GM18517 (cell line): ENCODE data around the gene SCLT1.
"Not testable (repeated sequence)": the region's sequence is repeated elsewhere in the genome, so short reads cannot be mapped to it uniquely, and the experiment has no call there.

ENCODE experiments used
- ATAC-seq: cut with Tn5 transposase; IDR thresholded peaks from one replicate; pipeline ENCODE4 v1.9.1; 2021; ENCODE audit warnings: mild to moderate bottlenecking, moderate library complexity; ENCODE audit not compliant: unreplicated experiment

SCLT1 gene

DNA sequence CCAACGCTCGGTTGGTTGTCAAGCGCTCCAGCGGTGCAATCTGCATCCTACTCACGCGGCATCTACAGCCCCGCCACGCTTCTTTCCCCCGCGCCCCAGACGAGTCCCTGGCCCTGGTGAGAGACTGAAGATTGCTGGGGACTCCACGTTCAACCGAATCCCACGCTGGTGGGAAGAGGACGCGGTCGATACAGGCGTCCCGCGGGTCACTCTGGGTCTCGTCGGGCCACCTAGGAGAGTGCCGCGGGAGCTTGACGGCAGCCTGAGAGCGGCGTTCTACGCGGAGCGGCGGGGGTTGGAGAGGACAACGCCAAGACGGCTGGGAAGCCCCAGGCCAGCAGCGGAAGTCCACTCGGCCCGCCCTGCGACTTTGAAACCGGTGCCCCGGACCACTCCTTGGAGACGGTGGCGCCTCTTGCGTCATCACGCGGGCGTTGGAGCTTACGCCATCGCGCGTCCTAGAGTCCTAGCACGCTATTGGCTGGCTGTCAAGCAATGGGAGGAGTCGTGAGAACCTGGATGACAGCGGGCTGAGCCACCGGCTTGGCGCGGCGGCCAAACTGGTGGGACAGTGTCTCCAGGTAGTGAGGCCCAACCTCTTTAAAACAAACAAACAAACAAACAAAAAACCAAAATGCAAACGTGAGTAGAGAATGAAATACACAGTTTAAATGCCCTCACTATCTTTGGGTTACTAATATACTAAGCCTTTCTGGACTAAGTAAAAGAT, at the start of gene SCLT1:
SCLT1 (minus strand) TSS at position 349 of the 730 bp plus-strand sequence. CDS start 436 bp downstream, outside the sequence.
- peak; percentile 90 for ATAC-seq

DNA sequence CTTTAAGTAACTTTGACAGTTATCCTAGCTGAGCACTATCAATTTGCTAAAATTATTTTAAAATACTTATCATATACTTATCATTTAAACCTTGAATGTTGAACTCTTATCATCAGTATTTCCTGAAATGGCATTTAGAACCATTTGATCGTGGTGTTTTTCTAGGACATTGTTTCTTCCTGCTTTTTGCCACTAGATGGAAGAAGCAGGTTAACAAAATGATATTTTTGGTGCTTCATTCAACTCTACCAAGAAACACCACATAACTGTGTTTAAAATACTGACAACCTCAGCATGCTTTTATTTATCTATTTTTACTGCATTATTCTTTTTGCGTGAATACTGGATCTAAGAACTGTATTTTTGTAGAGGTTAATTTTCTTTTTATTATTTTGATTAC, 47.2 kb upstream of the SCLT1 start:
- ATAC-seq = no peak

DNA sequence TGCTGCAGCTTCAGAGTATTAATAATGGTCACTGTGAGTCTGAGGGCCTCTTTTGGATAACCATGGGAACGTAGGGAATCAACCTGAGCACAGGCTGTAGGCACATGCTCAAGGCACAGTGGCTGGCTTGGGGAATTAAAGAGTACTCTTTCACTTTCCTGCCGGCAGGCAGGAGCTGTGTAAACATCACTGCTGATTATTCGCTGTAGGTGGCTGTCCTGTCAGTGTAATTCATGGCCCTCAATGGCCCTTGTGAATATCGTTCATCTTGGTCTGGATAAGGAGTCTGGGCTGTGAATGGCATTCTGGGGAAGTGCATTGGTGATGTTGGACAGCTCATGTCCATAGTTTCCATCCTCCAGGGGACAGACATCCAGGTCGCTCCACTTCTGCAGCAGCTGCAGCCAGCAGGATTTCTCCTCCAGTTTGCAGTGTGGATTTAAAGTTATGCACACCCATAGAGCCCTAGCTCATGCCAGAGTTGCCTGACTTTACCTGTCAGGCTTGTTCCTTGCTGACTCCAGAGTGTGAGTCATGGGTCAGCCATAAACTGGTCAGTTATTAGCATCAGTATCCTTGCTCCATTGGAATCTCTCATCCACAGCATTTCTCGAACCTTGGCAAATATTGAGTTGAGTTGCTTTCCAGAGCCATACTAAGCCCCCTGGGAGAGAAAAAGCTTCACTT, 45.6 kb upstream of the SCLT1 start:
- no peak for ATAC-seq

DNA sequence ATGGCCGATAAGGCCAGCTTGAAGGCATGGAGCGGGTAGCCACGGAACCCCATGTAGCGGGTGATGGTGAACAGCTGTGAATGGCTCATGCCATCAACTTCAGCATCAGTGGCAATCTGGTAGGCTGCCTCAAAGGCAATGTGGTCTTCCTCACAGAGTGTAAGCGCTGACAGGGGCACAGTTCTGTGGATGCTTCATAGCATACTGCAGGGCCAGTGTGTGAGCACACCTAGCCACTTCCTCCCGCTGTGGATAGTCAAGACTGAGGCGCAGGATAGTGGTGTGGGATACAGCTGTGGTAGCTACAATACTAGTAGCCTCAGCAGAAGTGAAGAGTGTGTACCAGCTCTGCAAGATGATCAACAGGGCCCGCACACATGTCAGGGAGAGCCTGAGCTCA, 43.1 kb upstream of the SCLT1 start:
- no peak for ATAC-seq

DNA sequence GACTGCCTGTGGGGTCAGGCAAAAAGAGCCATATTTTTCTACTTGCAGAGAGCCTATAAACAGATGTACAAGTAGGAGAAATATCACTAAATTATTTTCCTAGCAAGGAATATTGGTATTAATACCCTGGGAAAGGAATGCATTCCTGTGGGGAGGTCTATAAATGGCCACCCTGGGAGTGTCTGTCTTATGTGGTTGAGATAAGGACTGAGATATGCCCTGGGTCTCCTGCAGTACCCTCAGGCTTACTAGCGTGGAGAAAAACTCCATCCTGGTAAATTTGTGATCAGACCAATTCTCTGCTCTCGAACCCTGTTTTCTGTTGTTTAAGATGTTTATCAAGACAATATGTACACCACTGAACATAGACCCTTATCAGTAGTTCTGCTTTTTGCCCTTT, 38.0 kb upstream of the SCLT1 start:
- ATAC-seq = no peak

DNA sequence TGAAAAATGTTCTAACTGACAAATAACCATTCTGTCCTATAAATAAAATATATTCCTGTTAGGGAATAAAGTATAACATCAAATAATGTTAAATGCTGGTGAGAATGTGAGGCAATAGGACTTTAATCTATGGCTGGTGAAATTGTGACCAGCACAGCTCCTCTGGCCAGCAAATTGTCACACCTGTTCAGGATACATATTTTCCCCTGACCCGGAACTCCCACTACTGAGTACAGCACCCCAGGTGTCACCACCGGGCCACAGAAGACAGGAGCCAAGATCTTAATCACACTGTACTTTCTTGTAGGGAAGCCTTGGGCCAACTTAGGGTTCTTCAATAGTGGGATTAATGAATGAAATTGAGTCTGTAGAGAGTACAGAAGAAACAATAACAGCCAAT, 35.8 kb upstream of the SCLT1 start:
- ATAC-seq = no peak

DNA sequence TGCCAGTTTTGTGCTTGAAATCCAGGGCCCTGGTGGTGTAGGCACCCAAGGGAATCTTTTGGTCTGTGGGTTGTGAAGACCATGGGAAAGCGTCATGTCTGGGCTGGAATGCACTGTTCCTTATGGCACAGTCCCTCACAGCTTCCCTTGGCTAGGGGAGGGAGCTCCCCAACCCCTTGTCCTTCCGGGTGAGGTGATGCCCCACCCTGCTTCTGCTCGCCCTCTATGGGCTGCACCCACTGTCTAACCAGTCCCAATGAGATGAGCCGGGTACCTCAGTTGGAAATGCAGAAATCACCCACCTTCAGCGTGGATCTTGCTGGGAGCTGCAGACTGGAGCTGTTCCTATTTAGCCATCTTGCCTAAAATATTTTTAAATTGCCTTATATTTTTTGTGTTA, 33.3 kb upstream of the SCLT1 start:
- ATAC-seq = not testable (repeated sequence)

DNA sequence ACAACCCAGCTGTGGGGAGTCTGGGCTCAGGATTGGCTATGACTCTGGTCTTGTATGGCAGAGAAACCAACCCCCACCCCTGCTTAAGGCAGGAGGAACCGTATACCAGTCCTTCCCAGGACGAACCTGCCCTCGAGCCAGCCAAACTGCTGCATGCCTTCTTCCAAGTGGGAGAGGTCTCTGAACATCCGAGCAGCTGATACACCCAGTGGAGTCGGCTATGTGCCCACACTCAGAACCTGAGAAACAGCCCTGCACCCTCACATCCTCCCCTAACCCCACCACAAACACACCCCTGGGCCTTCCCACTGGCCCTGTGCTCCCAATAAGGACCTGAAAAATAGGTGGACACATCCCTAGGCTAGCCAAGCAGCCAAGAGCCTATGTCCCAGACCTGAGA, 24.4 kb upstream of the SCLT1 start:
- ATAC-seq = no peak

DNA sequence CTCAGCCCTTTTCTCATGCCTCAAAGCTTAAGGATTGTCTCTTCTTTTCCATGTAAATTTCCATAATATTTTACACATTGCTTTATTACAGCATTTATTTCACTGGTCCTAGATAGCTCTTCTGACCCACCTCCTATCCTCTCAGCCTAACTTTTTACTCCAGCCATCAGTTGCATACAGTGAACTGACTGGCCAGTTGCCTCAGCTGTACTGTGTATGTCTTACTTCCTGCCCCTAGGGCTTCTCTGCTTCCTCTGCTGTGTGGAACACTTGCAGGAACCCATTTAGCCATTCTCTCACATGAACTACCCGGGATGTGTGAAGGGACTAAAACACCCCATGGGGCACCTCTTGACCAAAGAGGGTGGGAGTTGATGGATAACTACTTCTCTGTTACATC, 20.6 kb upstream of the SCLT1 start:
- ATAC-seq = no peak

DNA sequence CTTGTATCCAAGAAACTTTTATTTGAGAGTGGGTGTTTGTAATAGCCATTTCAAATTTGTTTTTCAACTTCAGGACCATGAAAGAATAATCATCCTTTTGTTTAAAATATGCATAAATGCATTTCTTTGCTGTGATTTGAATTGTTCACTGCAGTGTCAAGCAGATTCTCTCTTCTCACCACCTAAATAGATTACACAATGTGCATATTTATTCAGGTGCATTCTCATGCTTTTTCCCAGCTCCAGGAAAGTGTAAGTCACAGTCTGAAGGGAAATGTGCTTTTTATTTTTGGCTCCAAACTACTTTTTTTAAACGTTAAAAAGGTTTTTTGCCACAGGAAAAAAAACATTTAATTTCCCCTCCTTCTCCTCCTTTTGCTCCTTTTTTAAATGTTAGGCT, 20.1 kb upstream of the SCLT1 start:
- ATAC-seq = no peak

DNA sequence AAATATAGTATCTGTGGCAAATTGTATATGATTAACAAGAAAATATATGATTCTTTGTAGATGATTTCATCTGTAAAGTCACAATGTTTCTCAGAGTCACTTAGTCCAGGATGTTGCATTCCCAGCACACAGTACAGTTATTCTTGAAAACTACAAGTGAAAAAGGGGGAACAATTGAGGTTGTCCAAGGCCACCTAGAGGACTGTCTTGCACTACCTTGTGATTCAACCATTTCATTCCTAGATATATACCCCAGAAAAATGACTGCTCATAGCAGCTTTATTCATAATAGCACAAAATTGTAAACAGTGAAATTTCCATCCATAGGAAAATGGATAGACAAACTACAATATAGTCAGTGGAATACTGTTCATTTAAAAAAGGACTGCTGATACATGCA, 18.6 kb upstream of the SCLT1 start:
- no peak for ATAC-seq

DNA sequence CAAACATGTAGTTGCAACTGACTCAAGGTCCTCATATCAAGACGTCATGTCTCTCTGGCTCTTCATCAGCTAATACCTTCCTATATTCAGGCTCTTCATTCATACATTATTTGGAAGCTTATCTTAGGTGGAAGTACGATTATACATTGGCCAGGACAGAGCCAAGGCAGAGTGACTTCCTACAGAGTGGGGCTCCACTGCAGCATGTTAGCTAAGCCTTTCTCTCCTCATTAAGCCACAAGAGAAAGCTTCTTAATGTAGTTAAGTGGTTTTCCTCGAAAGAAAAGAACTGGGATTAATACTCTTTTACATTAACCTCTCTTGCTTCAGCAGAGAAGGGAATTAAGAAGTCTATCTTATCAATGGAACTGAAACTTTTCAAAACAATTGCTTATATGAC, 17.6 kb upstream of the SCLT1 start:
- ATAC-seq = no peak

DNA sequence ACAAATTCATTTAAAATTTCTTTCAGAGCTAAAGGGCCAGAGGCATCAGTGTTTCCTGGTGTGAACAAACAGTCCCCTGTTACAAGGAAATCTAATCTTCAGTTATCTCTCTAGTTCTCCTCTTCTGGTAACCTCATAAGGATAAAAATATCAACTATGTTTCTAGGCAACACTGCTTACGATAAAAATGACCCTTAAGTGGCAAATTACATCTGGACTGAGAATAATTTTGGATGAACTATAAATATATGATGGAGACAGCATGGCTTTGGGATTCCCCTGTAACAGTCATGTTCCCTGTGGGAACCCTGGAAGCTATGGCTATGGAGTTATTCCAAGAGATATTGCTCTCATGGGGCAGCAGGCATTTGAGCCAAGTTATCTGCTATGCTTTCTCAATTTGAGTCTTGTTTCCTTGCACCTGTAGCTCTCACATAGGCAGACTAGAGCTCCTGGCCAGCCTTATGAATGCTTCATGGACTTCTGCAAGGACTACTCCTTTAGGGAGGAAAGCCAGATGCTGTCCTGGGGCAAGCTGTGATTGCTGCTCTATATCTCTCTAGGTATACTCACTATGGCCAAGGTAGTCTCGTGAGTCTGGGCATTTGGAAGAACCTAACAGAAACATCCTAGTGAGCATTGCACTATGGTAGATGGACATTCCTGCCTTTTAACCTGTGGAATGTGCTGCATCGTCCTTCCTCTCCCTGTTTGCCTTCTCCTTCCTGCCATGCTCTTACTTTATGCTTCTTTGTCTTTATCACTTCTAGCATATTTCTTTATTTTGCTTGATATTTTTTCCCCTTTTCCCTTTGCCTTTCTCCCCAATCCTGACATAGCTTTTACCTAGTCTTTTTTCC, 16.9 kb upstream of the SCLT1 start:
- ATAC-seq = no peak

DNA sequence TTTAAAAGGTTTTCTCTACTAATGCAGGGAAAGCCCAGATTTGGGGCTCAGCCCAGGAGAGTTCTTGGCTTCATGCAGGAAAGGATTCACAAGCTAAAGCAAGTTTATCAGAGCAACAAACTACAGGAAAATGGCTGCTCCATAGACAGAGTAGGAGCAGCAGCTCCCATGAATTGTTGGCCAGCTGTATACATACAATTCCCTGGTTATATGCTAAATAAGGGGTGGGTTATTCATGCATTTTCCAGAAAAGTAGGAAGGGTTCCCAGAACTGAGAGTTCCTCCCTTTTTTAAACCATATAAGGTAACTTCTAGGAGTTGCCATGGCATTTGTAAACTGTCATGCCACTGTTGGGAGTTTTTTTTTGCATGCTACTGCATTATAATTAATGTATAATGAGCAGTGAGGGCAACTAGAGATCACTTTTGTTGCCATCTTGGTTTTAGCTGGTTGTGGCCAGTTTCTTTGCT, 5.2 kb upstream of the SCLT1 start:
- ATAC-seq = no peak

DNA sequence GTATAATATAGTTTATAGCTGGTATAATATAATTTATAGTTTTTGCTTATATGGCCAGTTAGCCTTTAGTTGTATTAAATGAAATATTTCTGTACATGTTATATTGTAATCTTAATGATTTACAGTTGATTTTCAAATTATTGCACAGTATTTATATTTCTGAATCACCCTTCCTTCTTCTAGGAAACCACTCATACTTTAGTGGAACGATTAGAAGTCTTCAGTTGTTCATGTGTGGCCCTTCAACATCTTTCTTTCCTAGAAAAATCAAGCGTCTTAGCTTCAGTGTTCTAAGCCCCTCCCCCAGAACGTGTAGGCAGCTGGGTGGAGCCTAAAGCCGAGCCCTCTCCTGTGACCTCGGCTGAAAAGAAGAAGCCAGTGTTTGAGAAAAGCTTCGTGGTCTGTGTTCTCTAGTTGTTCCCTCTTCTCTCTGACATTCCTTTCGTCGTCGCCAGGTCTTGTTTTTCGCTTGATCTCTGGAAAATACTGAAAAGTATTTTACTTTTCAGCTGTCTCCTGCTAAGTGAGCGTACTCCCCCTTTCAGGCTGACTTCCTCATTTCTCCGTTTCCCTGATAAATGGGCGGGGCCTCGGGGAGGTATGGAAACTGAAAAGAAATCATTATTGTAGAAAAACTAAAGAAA, 2.6 kb upstream of the SCLT1 start, which contains the start of gene C4orf33:
C4orf33 (plus strand) TSS at position 342 of the 644 bp plus-strand sequence. CDS start 6,459 bp downstream, outside the sequence.
- ATAC-seq = peak; percentile 50

DNA sequence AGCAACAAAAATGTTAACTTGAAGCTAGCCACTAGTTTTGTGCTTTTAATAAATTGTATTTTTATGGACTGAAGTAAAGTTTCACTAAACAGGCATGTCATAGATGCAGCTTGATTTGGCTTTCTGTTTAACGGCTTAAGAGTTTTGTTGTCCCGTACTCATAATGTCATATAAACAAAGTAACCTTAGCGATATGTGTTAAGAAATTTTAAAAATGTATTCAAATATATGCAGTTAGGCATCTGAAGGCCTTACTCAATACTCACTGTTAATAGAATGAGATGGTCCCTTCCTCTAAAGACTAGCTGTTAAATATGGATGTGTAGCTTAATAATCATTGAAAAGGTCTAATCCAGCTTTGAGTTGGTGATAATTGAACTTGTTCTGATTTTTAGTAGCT, 1.0 kb upstream of the SCLT1 start:
- ATAC-seq = no peak

DNA sequence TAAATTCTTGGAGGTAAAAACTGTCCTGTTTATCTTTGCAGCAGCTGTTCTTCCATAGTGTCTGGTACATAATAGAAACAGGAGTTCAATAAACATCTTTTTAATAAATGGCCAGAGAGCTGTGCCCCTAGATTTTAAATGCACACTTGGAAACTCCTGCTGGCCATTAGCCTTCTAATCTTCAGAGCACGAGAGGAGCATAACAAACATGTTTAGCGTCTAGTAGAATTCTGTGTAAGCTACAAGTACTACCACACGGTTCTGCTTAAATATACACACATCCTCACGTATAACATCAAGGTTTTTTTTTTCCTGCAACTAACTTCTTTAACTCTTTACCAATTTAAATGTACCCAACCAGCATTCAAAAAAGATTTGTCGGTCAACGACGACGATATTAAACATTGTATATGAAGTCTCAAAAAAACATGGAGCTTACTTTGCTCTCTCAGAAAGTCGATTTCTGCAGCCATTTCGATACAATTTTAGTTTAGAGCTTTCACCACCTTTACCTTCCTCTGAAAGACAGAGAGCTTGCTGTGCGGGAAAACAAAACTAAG, 628 bp downstream of the SCLT1 start:
- no peak for ATAC-seq

DNA sequence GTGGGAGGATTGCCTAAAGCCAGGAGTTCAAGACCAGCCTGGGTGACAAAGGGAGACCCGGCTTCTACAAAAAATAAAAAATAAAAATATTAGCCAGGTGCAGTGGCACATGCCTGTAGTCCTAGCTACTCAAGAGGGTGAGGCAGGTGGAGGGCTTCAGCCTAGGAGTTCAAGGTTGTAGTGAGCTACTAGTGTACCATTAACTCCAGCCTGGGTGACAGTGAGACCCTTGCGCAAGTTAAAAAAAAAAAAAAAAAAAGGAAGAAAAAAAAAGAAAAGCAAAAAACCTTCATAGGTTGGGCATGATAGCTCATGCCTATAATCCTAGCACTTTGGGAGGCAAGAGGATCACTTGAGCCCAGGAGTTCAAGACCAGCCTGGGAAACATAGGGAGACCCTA, 5.8 kb downstream of the SCLT1 start:
- ATAC-seq = no peak

DNA sequence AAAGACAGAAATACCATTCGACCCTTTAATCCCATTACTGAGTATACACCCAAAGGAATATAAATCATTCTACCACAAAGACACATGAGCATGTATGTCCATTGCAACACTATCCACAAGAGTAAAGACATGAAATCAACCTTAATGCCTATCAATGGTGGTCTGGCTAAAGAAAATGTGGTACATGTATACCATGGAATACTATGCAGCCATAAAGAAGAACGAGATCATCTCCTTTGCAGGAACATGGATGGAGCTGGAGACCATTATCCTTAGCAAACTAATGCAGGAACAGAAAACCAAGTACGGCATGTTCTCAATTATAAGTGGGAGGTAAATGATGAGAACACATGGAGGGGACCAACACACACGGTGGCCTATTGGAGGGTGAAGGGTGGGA, 7.9 kb downstream of the SCLT1 start:
- ATAC-seq = no peak

DNA sequence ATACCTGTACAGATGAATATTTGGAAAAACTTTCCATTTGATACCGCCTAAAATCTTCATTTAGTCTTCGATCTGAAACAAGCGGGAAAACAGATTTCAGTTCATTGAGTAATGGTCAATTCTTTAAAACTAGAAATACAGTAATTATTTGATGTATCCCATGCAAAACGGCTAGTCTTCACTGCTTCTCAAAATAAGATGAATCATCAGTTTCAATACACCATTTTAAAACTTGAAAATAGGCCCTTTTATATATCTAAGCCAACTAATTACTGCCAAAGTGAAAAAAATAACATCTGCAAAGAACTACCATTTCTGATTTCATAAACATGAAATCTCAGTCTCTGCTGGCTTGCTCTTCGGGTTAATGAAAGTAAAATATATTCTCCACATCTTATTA, 11.0 kb downstream of the SCLT1 start:
- ATAC-seq = no peak

DNA sequence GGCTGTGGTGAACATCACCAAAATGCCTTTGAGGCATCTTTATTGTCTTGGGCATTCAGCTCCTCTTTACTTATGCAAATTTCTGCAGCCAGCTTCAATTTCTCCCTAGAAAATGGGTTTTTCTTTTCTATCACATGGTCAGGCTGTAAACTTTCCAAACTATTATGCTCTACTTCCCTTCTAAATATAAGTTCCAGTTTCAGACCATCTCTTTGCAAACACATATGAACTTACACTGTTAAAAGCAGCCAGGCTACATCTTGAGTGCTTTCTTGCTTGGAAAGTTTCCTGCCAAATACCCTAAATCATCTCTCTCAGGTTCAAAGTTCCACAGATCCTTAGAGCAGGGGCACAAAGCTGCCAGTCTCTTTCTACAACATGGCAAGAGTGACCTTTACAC, 13.2 kb downstream of the SCLT1 start:
- ATAC-seq = no peak
